HG03103 (cell line): Measurements from ENCODE around the gene DCLRE1B.

Experiments
- ATAC-seq: cut with Tn5 transposase; IDR thresholded peaks from one replicate; pipeline ENCODE4 v1.9.1; 2021; ENCODE audit warnings: low read depth; ENCODE audit not compliant: unreplicated experiment

DCLRE1B gene

GRCh38 chr1:113886417-113887401 is 18.4 kb upstream of the DCLRE1B start:
- ATAC-seq = no peak

GRCh38 chr1:113887402-113888175 is 17.5 kb upstream of the DCLRE1B start, which contains the start of gene BCL2L15:
TSS of gene BCL2L15 (minus strand) at chr1:113887581. CDS start at chr1:113887375, 206 bp downstream.
- no peak for ATAC-seq

DNA sequence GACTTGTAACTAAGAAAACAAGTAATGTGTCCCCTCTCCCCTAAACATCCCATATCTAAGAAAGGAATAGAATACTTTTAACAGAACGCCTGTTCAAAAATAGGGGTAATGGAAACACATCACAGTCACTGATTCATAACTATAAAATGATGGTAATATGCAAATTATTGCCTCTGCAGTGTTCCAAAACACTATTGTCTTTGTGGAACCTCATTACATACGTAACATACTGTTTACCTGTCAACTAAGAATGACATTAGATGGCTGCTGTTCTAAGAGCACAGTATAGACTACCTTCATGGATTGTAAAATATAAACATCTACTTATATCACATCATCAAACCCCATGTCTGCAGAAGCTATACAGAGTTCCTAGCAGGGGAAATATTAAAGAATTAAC is 14.3 kb upstream of the DCLRE1B start:
- ATAC-seq = no peak

- no peak for ATAC-seq
Measured at GRCh38 chr1:113891631-113892220, 13.4 kb upstream of the DCLRE1B start.

DNA sequence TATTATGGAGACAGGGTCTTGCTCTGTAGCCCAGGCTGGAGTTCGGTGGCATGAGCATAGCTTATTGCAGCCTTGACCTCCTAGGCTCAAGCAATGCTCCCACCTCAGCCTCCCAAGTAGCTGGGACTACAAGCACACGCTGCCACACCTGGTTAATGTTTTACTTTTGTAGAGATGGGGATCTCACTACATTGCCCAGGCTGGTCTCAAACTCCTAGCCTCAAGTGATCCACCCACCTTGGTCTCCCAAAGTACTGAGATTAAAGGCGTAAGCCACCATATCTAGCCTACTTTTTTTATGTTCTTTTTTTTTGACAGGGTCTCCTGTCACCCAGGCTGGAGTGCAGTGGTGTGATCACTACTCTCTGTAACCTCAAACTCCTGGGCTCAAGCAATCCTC is 11.9 kb upstream of the DCLRE1B start:
- no peak for ATAC-seq

DNA sequence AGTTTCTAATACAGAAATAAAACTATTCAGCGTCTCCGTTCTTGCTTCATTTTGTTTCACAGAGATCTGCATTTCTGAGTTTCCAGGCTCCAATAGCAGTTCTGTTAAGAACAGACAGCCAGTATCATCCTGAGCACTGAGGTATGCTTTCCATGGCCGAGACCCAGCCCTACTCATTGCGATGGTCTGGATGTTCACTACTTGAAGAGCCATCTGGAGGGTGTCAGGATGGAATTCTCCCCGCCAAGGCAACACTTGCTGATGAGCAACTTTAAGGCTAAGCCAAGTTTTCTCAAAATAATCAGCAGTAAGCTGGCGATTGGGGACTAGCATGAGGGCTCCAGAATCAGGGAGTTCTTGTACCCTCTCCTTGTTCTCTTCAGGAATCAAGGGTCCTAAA is 10.0 kb upstream of the DCLRE1B start:
- no peak for ATAC-seq

GRCh38 chr1:113895961-113896360 is 9.2 kb upstream of the DCLRE1B start:
- ATAC-seq = no peak

- ATAC-seq = no peak
Measured at GRCh38 chr1:113898241-113898814, 6.8 kb upstream of the DCLRE1B start.

GRCh38 chr1:113899111-113899510 is 6.0 kb upstream of the DCLRE1B start:
- ATAC-seq = no peak

DNA sequence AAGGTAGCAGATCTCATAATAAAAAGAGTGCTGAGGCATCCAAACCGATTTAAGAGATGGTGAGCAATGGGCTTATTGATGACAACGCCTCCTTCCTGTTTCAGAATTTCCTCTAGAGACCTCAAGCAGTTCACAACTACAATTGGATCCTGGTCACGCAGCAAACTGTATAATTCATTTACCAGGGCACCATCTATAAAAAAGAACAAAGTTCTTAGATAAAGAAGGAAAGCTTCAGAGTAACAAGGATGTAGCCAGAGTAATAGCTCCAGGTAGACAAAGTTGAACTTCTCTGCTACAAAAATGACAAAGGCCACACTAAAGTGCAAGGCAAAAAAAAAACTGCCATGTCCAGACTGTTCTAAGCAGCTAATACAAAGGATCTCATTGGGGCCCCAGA is 3.9 kb upstream of the DCLRE1B start:
- ATAC-seq = no peak

DNA sequence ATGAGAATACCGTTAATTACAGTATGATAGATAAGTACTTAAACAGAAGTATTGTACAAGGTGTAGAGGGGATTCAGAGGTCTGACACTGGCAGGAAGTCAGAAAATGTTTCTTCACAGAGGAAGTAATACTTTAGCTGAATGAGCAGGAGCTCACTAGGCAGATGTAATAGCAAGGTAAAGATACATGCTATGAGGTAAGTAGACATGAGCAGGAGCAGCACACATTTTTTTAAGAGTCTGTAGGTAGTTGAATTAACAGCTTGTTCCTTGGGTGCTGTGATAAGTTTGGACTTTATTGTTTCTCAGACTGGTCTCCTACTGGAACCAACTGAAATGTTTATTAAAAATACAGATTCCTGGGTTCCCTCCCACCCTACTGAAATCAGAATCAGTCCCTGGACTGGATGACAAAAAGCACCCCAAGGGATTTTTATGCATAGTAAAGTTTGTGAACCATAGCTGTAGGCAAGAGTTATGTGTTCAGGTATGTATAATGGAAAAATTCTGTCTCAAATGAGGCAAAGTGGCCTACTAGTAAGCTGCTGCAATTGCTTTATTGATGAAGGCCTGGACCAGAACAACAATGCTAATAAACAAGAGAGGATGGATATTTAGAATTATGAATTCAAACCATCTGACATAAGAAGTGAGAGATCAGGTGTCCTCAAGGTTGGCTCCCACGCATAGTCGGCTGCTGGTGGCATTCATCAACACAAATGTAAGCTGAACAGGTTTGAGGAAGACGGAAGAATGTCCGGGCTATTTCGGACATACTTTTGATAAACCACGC is 1.4 kb upstream of the DCLRE1B start:
- no peak for ATAC-seq

GRCh38 chr1:113904293-113904673 is 843 bp upstream of the DCLRE1B start:
- peak; percentile 19 for ATAC-seq

- ATAC-seq = no peak
Measured at GRCh38 chr1:113905435-113905861, 322 bp downstream of the DCLRE1B start.

DNA sequence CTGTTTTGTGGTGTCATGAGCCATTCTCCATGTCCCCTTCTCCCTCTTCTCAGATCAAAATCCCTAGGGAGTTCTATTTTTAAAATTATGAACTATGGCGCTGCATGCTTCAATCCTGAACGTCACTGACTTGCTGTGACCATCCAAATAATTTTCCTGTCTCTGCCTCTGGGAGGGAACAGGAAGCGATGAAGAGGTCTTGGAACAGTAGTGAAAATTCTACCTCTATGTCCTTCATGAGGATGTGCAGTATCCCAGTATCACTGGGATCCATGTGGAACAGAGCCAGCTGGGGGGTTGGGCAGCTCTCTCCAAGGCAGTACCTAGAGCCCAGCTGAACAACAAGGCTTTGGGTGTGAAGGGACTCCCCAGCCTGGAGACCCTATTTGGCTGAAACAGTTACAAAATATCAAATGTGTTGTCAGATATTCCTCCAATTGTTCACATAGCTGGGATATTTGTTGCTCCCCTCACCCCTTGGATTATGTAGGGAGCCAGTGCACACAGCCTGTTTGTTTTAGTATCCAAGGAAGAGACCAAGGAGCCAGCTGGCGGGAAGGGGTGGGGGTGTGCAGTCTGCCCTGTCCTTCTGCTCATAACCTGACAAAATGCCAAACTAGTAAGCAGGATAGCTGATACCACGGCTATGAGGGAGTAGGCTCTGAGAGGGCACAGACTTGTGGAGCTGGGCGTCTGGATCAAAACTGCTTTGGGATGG is 7.6 kb downstream of the DCLRE1B start:
- no peak for ATAC-seq

DNA sequence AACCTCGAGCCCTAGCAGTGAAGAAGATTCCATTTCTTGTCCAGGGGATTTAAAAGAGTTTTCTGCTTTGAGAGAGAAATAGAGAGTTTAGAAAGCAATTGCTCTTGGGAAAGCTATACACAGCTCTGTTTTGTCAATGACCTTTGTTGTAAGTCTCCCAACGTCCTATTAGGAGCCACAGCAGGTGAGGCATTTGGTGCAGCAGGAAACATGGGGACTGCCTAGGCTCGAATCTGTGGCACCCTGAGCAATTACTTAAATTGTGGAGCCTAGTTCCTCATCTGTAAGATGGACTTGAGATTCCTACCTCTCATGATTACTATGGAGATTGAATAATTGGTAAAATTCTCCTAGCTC is 8.2 kb downstream of the DCLRE1B start:
- ATAC-seq = no peak

- ATAC-seq = no peak
Measured at GRCh38 chr1:113913887-113914664, 8.9 kb downstream of the DCLRE1B start.

- ATAC-seq = no peak
Measured at GRCh38 chr1:113916974-113917373, 11.8 kb downstream of the DCLRE1B start.

DNA sequence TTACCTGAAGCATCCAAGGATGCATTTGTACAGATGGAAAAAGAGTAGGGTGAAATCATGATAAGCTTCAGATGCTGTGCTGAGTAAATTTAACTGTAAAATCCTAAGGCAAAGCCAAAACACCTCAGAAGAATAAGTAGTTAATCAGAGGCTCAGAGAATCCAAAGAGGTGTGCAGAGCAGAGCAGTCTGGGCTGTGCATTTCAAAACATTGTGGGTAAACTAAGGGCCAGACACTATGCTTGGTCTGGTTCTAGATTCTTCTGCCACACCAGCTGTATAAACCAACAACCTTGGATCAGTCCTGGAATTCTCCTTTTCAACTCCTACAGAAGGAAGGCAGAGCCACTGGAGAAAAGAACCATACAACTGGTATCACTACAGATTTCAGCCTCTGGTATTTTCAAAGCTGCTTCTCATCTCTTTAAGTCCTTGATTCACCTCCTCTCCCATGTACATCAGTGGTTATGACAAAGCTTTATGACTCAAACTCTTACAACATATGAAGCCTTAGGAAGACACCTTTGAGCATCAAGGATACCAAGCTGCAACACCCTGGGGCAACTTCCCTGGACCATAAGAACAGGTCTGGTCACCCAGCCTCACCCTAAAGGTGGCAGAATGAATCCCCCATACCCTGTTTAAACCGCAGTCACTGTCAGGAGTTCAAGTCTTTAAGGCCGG is 12.4 kb downstream of the DCLRE1B start:
- no peak for ATAC-seq
